ENCODE measurements around the gene LDLRAD3. TPM values are rescaled to one million over a fixed set of nuclear protein-coding genes. Genes with fewer than 3 reads are reported as not detected.

LDLRAD3 gene
- total RNA-seq, 1 donor from 2014 or later: 14.9 TPM

DNA sequence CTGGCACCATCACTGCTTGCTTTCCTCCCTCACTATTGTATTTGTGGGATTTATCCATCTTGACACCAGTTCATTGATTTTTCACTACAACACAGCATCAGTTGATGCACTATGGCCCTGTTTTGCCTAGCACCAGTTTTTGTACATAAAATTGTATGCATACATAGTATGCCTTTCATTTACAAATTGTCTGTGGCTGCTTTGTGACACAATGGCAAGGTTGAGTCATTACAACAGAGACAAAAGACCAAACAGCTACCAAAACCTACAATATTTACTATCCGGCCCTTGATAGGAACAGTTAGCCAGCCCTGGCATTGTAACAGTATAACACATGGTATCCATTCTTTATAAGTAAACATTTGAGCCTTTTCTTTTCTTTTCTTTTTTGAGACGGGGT is 150.3 kb downstream of the LDLRAD3 start:
- no peak for TF ChIP-seq EZH2 (IDR thresholded peaks at IDR 0.05; ENCODE audit: insufficient read depth, low read length)
- TF ChIP-seq, protein P1, sequence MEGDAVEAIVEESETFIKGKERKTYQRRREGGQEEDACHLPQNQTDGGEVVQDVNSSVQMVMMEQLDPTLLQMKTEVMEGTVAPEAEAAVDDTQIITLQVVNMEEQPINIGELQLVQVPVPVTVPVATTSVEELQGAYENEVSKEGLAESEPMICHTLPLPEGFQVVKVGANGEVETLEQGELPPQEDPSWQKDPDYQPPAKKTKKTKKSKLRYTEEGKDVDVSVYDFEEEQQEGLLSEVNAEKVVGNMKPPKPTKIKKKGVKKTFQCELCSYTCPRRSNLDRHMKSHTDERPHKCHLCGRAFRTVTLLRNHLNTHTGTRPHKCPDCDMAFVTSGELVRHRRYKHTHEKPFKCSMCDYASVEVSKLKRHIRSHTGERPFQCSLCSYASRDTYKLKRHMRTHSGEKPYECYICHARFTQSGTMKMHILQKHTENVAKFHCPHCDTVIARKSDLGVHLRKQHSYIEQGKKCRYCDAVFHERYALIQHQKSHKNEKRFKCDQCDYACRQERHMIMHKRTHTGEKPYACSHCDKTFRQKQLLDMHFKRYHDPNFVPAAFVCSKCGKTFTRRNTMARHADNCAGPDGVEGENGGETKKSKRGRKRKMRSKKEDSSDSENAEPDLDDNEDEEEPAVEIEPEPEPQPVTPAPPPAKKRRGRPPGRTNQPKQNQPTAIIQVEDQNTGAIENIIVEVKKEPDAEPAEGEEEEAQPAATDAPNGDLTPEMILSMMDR (IDR thresholded peaks at IDR 0.05; ENCODE audit: insufficient read depth, low read depth, low read length): no peak
- Histone ChIP-seq H2AFZ (ENCODE audit: low read depth, low read length) (no peak overlapping the region), H3K79me2 (ENCODE audit: insufficient read depth, low read length) (no peaks in the 10 kb centered on the region), H3K36me3 (ENCODE audit: insufficient read depth, low read length) (no peaks in the 10 kb centered on the region), H4K20me1 (ENCODE audit: insufficient read depth, low read length) (peaks cover 31% of the 10 kb centered on the region), H3K9me3 (ENCODE audit: insufficient read depth, low read depth, low read length) (peaks cover 5% of the 10 kb centered on the region), H3K9ac (ENCODE audit: low read length) (no peak overlapping the region), H3K4me1 (ENCODE audit: insufficient read depth, low read length) (peaks cover 23% of the 10 kb centered on the region), H3K27me3 (ENCODE audit: insufficient read depth, low read length) (no peaks in the 10 kb centered on the region), H3K27ac (ENCODE audit: low read depth, low read length) (no peak overlapping the region), H3K4me3 (ENCODE audit: insufficient read depth, low read depth, low read length) (no peak overlapping the region), H3K4me2 (ENCODE audit: low read length) (no peak overlapping the region)
- Mint-ChIP-seq H3K4me1 (ENCODE audit: low read depth, unreplicated experiment) (peaks cover 59% of the 10 kb centered on the region), H3K9me3 (ENCODE audit: unreplicated experiment) (peaks cover 6% of the 10 kb centered on the region), H3K4me3 (ENCODE audit: unreplicated experiment) (no peak overlapping the region), H3K27me3 (ENCODE audit: low read depth, unreplicated experiment) (no peaks in the 10 kb centered on the region), H3K36me3 (ENCODE audit: low read depth, unreplicated experiment) (peaks cover 13% of the 10 kb centered on the region), H3K27ac (ENCODE audit: unreplicated experiment) (no peak overlapping the region)
- no peak for FAIRE-seq
- DNase-seq (ENCODE audit: low read depth): no peak

DNA sequence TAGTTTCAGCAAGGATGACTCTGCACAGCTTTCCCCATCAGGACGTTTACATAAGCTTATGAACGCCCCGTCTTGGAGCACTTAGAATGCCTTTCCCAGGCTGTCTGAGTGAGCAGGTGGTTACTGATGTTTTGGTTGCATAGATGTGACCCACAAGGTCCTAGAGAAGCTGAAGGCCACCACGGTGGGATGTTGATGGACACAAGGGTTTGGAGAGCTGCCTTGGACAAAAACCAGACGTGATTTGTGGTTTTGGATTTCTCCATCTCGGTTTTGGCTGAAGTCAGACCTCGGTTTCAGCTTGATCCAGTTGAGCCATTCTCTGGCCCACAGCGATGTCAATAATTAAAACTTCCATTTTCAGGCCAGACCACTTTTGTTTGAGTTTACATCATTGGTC is 151.9 kb downstream of the LDLRAD3 start:
- no peak for TF ChIP-seq EZH2 (IDR thresholded peaks at IDR 0.05; ENCODE audit: insufficient read depth, low read length)
- TF ChIP-seq, protein P1 (IDR thresholded peaks at IDR 0.05; ENCODE audit: insufficient read depth, low read depth, low read length): no peak
- H2AFZ ChIP-seq (ENCODE audit: low read depth, low read length): no peak overlapping the region
- no peak overlapping the region for H3K9ac ChIP-seq (ENCODE audit: low read length)
- no peak overlapping the region for H3K4me2 ChIP-seq (ENCODE audit: low read length)
- no peaks in the 10 kb centered on the region for H3K79me2 ChIP-seq (ENCODE audit: insufficient read depth, low read length)
- Mint-ChIP-seq H3K27ac (ENCODE audit: unreplicated experiment) (no peak overlapping the region), H3K27me3 (ENCODE audit: low read depth, unreplicated experiment) (no peaks in the 10 kb centered on the region), H3K36me3 (ENCODE audit: low read depth, unreplicated experiment) (peaks cover 15% of the 10 kb centered on the region), H3K4me3 (ENCODE audit: unreplicated experiment) (no peak overlapping the region), H3K9me3 (ENCODE audit: unreplicated experiment) (peaks cover 6% of the 10 kb centered on the region), H3K4me1 (ENCODE audit: low read depth, unreplicated experiment) (peaks cover 53% of the 10 kb centered on the region)
- no peaks in the 10 kb centered on the region for H3K27me3 ChIP-seq (ENCODE audit: insufficient read depth, low read length)
- H3K4me3 ChIP-seq (ENCODE audit: insufficient read depth, low read depth, low read length): no peak overlapping the region
- H3K27ac ChIP-seq (ENCODE audit: low read depth, low read length): no peak overlapping the region
- H4K20me1 ChIP-seq (ENCODE audit: insufficient read depth, low read length): peaks cover 24% of the 10 kb centered on the region
- FAIRE-seq (no peak), DNase-seq (ENCODE audit: low read depth) (peak; percentile 80)
- H3K9me3 ChIP-seq (ENCODE audit: insufficient read depth, low read depth, low read length): peaks cover 5% of the 10 kb centered on the region
- no peaks in the 10 kb centered on the region for H3K36me3 ChIP-seq (ENCODE audit: insufficient read depth, low read length)
- peaks cover 21% of the 10 kb centered on the region for H3K4me1 ChIP-seq (ENCODE audit: insufficient read depth, low read length)

DNA sequence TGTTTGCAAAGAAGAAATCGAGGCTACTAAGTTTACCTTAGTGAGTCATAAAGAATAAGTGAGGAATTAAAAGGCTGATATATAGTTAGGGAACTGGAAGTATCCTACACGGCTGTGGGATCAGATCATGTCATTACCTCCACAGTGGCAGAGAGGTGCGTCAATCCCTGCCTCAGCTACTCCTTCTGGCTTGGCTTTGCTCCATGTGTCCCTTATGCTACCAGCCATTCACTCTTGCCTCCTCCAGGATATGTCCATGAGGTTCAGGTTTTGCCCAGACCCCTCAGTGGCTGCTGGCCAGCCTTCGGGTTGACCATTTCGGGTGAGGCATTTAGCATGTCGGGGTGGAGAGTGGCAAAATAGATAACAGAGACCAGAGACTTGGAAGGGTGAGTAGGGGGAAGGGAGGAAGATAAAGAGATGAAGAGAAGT is 153.4 kb downstream of the LDLRAD3 start:
- peaks cover 14% of the 10 kb centered on the region for H4K20me1 ChIP-seq (ENCODE audit: insufficient read depth, low read length)
- TF ChIP-seq EZH2 (IDR thresholded peaks at IDR 0.05; ENCODE audit: insufficient read depth, low read length): no peak
- TF ChIP-seq, protein P1 (IDR thresholded peaks at IDR 0.05; ENCODE audit: insufficient read depth, low read depth, low read length): no peak
- no peak overlapping the region for H2AFZ ChIP-seq (ENCODE audit: low read depth, low read length)
- no peak for FAIRE-seq
- no peak for DNase-seq (ENCODE audit: low read depth)
- H3K9me3 Mint-ChIP-seq (ENCODE audit: unreplicated experiment): peaks cover 6% of the 10 kb centered on the region
- H3K4me2 ChIP-seq (ENCODE audit: low read length): no peak overlapping the region
- H3K4me3 Mint-ChIP-seq (ENCODE audit: unreplicated experiment): no peak overlapping the region
- H3K4me1 Mint-ChIP-seq (ENCODE audit: low read depth, unreplicated experiment): peaks cover 41% of the 10 kb centered on the region
- no peak overlapping the region for H3K4me3 ChIP-seq (ENCODE audit: insufficient read depth, low read depth, low read length)
- H3K27ac ChIP-seq (ENCODE audit: low read depth, low read length): no peak overlapping the region
- no peak overlapping the region for H3K27ac Mint-ChIP-seq (ENCODE audit: unreplicated experiment)
- H3K4me1 ChIP-seq (ENCODE audit: insufficient read depth, low read length): peaks cover 9% of the 10 kb centered on the region
- no peaks in the 10 kb centered on the region for H3K27me3 Mint-ChIP-seq (ENCODE audit: low read depth, unreplicated experiment)
- H3K79me2 ChIP-seq (ENCODE audit: insufficient read depth, low read length): no peaks in the 10 kb centered on the region
- H3K9me3 ChIP-seq (ENCODE audit: insufficient read depth, low read depth, low read length): peaks cover 5% of the 10 kb centered on the region
- no peaks in the 10 kb centered on the region for H3K27me3 ChIP-seq (ENCODE audit: insufficient read depth, low read length)
- no peak overlapping the region for H3K9ac ChIP-seq (ENCODE audit: low read length)
- H3K36me3 ChIP-seq (ENCODE audit: insufficient read depth, low read length): no peaks in the 10 kb centered on the region
- H3K36me3 Mint-ChIP-seq (ENCODE audit: low read depth, unreplicated experiment): peaks cover 17% of the 10 kb centered on the region
